Fibroblast of skin of left biceps (primary cell): ENCODE results near the gene TMEM202.
"Not testable (repeated sequence)": the region's sequence is repeated elsewhere in the genome, so short reads cannot be mapped to it uniquely, and the experiment has no call there.

Experiments used
- DNase-seq, 2 experiments: peaks; one replicate each; pipeline ENCODE4 v3.0.0-alpha.2; 2013; ENCODE audit warnings: low read depth in 2 of 2

The TMEM202 gene

GRCh38 chr15:72397796-72398588 is at the start of gene TMEM202:
Gene TMEM202, plus strand, starts transcription at chr15:72398305. Its CDS starts 22 bp downstream, at chr15:72398327.
- DNase-seq: no peak

GRCh38 chr15:72353266-72353665 is 44.8 kb upstream of the TMEM202 start:
- no peak for DNase-seq

GRCh38 chr15:72354496-72354895 is 43.6 kb upstream of the TMEM202 start:
- no peak for DNase-seq

GRCh38 chr15:72358121-72358520 is 40.0 kb upstream of the TMEM202 start:
- no peak for DNase-seq

- DNase-seq: no peak
Measured at GRCh38 chr15:72358650-72359171, 39.4 kb upstream of the TMEM202 start.

- DNase-seq: no peak
Measured at GRCh38 chr15:72361176-72361575, 36.9 kb upstream of the TMEM202 start.

GRCh38 chr15:72365844-72366243 is 32.3 kb upstream of the TMEM202 start:
- DNase-seq: no peak

GRCh38 chr15:72368325-72368724 is 29.8 kb upstream of the TMEM202 start:
- no peak for DNase-seq

GRCh38 chr15:72368899-72369298 is 29.2 kb upstream of the TMEM202 start:
- DNase-seq: no peak

- no peak for DNase-seq
Measured at GRCh38 chr15:72369964-72370363, 28.1 kb upstream of the TMEM202 start.

- no peak for DNase-seq
Measured at GRCh38 chr15:72372361-72372760, 25.7 kb upstream of the TMEM202 start.

- DNase-seq: no peak
Measured at GRCh38 chr15:72375501-72375845, 22.6 kb upstream of the TMEM202 start.

GRCh38 chr15:72375846-72376581 is 22.1 kb upstream of the TMEM202 start, which contains the start of gene HEXA:
Gene HEXA, minus strand, starts transcription at chr15:72376014. Its CDS starts 42 bp downstream, at chr15:72375972.
- DNase-seq: peak; percentile 84 to 86

GRCh38 chr15:72377331-72377730 is 20.8 kb upstream of the TMEM202 start:
- no peak for DNase-seq

GRCh38 chr15:72379106-72379505 is 19.0 kb upstream of the TMEM202 start:
- DNase-seq: not testable (repeated sequence)

- no peak for DNase-seq
Measured at GRCh38 chr15:72379856-72380430, 18.2 kb upstream of the TMEM202 start.

- DNase-seq: no peak
Measured at GRCh38 chr15:72380743-72381142, 17.4 kb upstream of the TMEM202 start.

GRCh38 chr15:72382146-72382545 is 16.0 kb upstream of the TMEM202 start:
- DNase-seq: no peak

- DNase-seq: no peak
Measured at GRCh38 chr15:72387741-72388140, 10.4 kb upstream of the TMEM202 start.

GRCh38 chr15:72389231-72389630 is 8.9 kb upstream of the TMEM202 start:
- DNase-seq: no peak

GRCh38 chr15:72396331-72396730 is 1.8 kb upstream of the TMEM202 start:
- DNase-seq: not testable (repeated sequence)

GRCh38 chr15:72398648-72399047 is 543 bp downstream of the TMEM202 start:
- no peak for DNase-seq
